ENCODE results near the gene CA11. TPM values are rescaled to one million over a fixed set of nuclear protein-coding genes. Genes with fewer than 3 reads are reported as not detected.

The CA11 gene
- total and polyA plus RNA-seq, 2 of the 8 experiments (the other 6 are each of a cell fraction or from before 2014, with no cell fraction given), result 51.7 to 71.4 TPM

- Histone ChIP-seq H3K4ac (replicated peaks; ENCODE audit: insufficient read length, low read depth, low read length) (peak overlapping the region; percentile 73), H4K91ac (replicated peaks; ENCODE audit: insufficient read length, low read length) (peak overlapping the region; percentile 83), H3K79me1 (ENCODE audit: low read depth, low read length) (no peaks in the 10 kb centered on the region), H2BK5ac (ENCODE audit: low read depth, low read length) (peak overlapping the region; percentile 40), H2BK20ac (ENCODE audit: low read length) (no peak overlapping the region), H2BK15ac (ENCODE audit: low read length) (no peak overlapping the region), H3K27ac (ENCODE audit: low read depth, low read length) (no peak overlapping the region), H3K23ac (ENCODE audit: insufficient read length) (no peak overlapping the region), H4K8ac (ENCODE audit: extremely low read depth, insufficient read depth, low read length) (peak overlapping the region; percentile 29; the same call in 1 of the 2 replicates), H3K36me3 (ENCODE audit: control insufficient read depth in 2 of 4, insufficient read depth in 4 of 4, low read length in 3 of 4) (peaks cover 0 to 11% (median 1%) of the 10 kb centered on the region in 4 experiments; a peak in 1 of 8 replicates), H3K4me3 (ENCODE audit: extremely low read depth in 1 of 4, insufficient read depth in 2 of 4, low read depth in 3 of 4, low read length in 4 of 4) (peak overlapping the region in 1 of 4 experiments; percentile 55; a peak in 2 of 8 replicates), H3K18ac (ENCODE audit: extremely low read depth, low read length) (peak overlapping the region; percentile 26; the same call in 1 of the 2 replicates), H4K5ac (ENCODE audit: insufficient read length, low read depth, low read length) (peak overlapping the region; percentile 58), H2BK12ac (ENCODE audit: low read depth, low read length) (peak overlapping the region; percentile 81; the same call in 1 of the 2 replicates), H3K4me2 (ENCODE audit: insufficient read depth in 1 of 2, low read depth in 2 of 2, low read length in 2 of 2) (peak overlapping the region; percentile 69 to 83), H3K56ac (replicated peaks; ENCODE audit: insufficient read length, low read depth, low read length) (no peak overlapping the region), H3K27me3 (replicated peaks in 1 of 4; ENCODE audit: control insufficient read depth in 3 of 4, extremely low read depth in 1 of 4, insufficient read depth in 3 of 4, low read length in 3 of 4) (no peaks in the 10 kb centered on the region), H3K23me2 (ENCODE audit: low read depth, low read length) (peaks cover 18% of the 10 kb centered on the region), H3K9me3 (ENCODE audit: insufficient read depth in 2 of 2, low read depth in 1 of 2, low read length in 1 of 2) (no peaks in the 10 kb centered on the region), H3K79me2 (ENCODE audit: control insufficient read depth in 1 of 2, insufficient read depth in 2 of 2, low read length in 2 of 2) (peaks cover 0 to 13% of the 10 kb centered on the region in 2 experiments; a peak in 3 of 4 replicates), H2AFZ (ENCODE audit: low read length) (no peak overlapping the region), H3K14ac (ENCODE audit: insufficient read length) (no peak overlapping the region), H2BK120ac (replicated peaks; ENCODE audit: low read depth, low read length) (no peak overlapping the region), H2AK5ac (ENCODE audit: low read depth, low read length) (no peak overlapping the region), H3K4me1 (replicated peaks in 1 of 4; ENCODE audit: control insufficient read depth in 3 of 4, insufficient read depth in 4 of 4, low read length in 3 of 4) (peaks cover 3 to 29% (median 20%) of the 10 kb centered on the region in 4 experiments), H3K9ac (replicated peaks in 1 of 4; ENCODE audit: extremely low read depth in 1 of 4, low read depth in 3 of 4, low read length in 3 of 4) (no peak overlapping the region; a peak in 1 of 7 replicates), H4K20me1 (replicated peaks in 1 of 2; ENCODE audit: control insufficient read depth in 1 of 2, insufficient read depth in 2 of 2, low read length in 2 of 2) (peaks cover 2 to 11% of the 10 kb centered on the region in 2 experiments)
- no peak for FAIRE-seq
- no peak for TF ChIP-seq CHD2 (IDR thresholded peaks at IDR 0.05; ENCODE audit: low read length)
- no peak for TF ChIP-seq SIX5 (IDR thresholded peaks at IDR 0.05; ENCODE audit: low read depth, low read length)
- WGBS, 2 experiments (ENCODE audit: extremely low coverage in 1 of 2, insufficient coverage in 1 of 2, insufficient read length in 1 of 2, insufficient replicate concordance in 2 of 2, low coverage in 1 of 2, low lambda C conversion rate in 2 of 2, missing lambda C conversion rate in 1 of 2), result 86% methylated on average over 22 of the region's 22 CpGs; no CpG with 5 or more reads in 1 of the 2 experiments
- ChIA-PET CTCF (ENCODE audit: partially characterized antibody) (interaction anchor here (0.6 to 2.1 kb wide), 7 partner anchors 9 to 150 kb away, joined by 3 to 6 read pairs (median 4); partner anchors contain the start of genes RPL18 and SPHK2), POLR2A (ENCODE audit: partially characterized antibody) (interaction anchor here (0.7 to 30.9 kb wide), 7 partner anchors 12 to 710 kb away, joined by 3 to 788 read pairs (median 8); partner anchors contain the start of genes CA11, FAM83E, FUT2 and RPL18)
- DNase-seq (ENCODE audit: low read depth in 1 of 2, low spot score in 2 of 2), result no peak
Observed at GRCh38 chr19:48629297-48629598, 16.7 kb downstream of the CA11 start.

Data from H1 (cell line).